Gastroesophageal sphincter (tissue), 3 donors: Measurements from ENCODE around the gene RIC8B.

Source experiments
- CTCF ChIP-seq, 4 experiments: fragments of 200-600 bp in 2 of 4; fragments of 450-650 bp in 2 of 4; sonication (generic) in 1 of 4; IDR thresholded peaks; one replicate each; pipeline ENCODE4 v1.5.1; 2017 to 2019; ENCODE audit warnings: antibody characterized with exemption in 4 of 4, mild to moderate bottlenecking in 2 of 4, moderate library complexity in 2 of 4
- EP300 ChIP-seq: sonication (generic); formaldehyde crosslinking; IDR thresholded peaks from one replicate; pipeline ENCODE4 v1.6.1; 2017; ENCODE audit warnings: antibody characterized with exemption, mild to moderate bottlenecking
- POLR2A ChIP-seq, 2 donors: fragments of 450-650 bp; IDR thresholded peaks; one replicate each; pipeline ENCODE4 v1.6.1; 2017; ENCODE audit warnings: antibody characterized with exemption in 2 of 2, mild to moderate bottlenecking in 2 of 2, moderate library complexity in 1 of 2
- POLR2AphosphoS5 ChIP-seq: sonication (generic); formaldehyde crosslinking; IDR thresholded peaks from one replicate; pipeline ENCODE4 v1.6.1; 2017; ENCODE audit warnings: antibody characterized with exemption

GRCh38 chr12:106819991-106820390 is 45.5 kb downstream of the RIC8B start:
- TF ChIP-seq CTCF (IDR thresholded peaks at IDR 0.05) (no peak), POLR2A (IDR thresholded peaks at IDR 0.05) (no peak), POLR2AphosphoS5 (no peak), EP300 (no peak)
